IMR-90 (cell line): ENCODE results near the gene SARNP. TPM values are rescaled to one million over a fixed set of nuclear protein-coding genes. Genes with fewer than 3 reads are reported as not detected.

Experiments
- ATAC-seq: fragments of 200-7000 bp; cut with Tn5 transposase; 2 replicates; pipeline ENCODE4 v1.9.1; 2020; ENCODE audit warnings: low read depth, mild to moderate bottlenecking, moderate library complexity
- BruUV-seq: library from RNA; stranded (reverse); fragments of 400-500 nt; replicated peaks from 2 replicates; lab custom pipeline; 2021; lab: Mats Ljungman, UMichigan
- CTCF ChIA-PET: fragments of 300-600 bp; formaldehyde crosslinking; extraction: SDS; loops from one replicate; lab custom pipeline; 2021; ENCODE audit warnings: antibody characterized with exemption; lab: Yijun Ruan, JAX
- POLR2A ChIA-PET: fragments of 300-600 bp; sonication (Branson Sonifier 250); formaldehyde crosslinking; loops from one replicate; lab custom pipeline; 2022; ENCODE audit warnings: antibody characterized with exemption; ENCODE audit not compliant: unreplicated experiment; lab: Charles Lee
- DNase-seq: peaks from one replicate; pipeline ENCODE4 v3.0.0; 2013
- H2AFZ ChIP-seq: replicated peaks from 2 replicates; pipeline ENCODE3; 2013; ENCODE audit warnings: low read length, mild to moderate bottlenecking; ENCODE audit not compliant: poor library complexity
- H2AK5ac ChIP-seq: 2 replicates; pipeline ENCODE4 v1.6.1; 2013; ENCODE audit warnings: low read depth, low read length, inconsistent platforms
- H2AK9ac ChIP-seq: replicated peaks from 2 replicates; pipeline ENCODE3; 2013; ENCODE audit warnings: mild to moderate bottlenecking, low read depth, low read length, moderate library complexity; ENCODE audit not compliant: poor library complexity
- H2BK120ac ChIP-seq: 2 replicates; pipeline ENCODE4 v1.6.1; 2013; ENCODE audit warnings: low read depth, low read length, inconsistent platforms
- H2BK15ac ChIP-seq: 3 replicates; pipeline ENCODE4 v1.6.1; 2013; ENCODE audit warnings: low read depth, low read length, inconsistent platforms
- H2BK20ac ChIP-seq: 2 replicates; pipeline ENCODE4 v1.6.1; 2013; ENCODE audit warnings: low read depth, mild to moderate bottlenecking, inconsistent platforms, low read length, moderate library complexity
- H2BK5ac ChIP-seq: 2 replicates; pipeline ENCODE4 v1.6.1; 2013; ENCODE audit warnings: mild to moderate bottlenecking, low read depth, low read length, inconsistent platforms; ENCODE audit not compliant: poor library complexity, severe bottlenecking
- H3K14ac ChIP-seq: replicated peaks from 2 replicates; pipeline ENCODE4 v1.6.1; 2013; ENCODE audit warnings: low read depth, low read length, inconsistent platforms
- H3K18ac ChIP-seq: 2 replicates; pipeline ENCODE4 v1.6.1; 2013; ENCODE audit warnings: low read depth, low read length, control low read depth
- H3K23ac ChIP-seq: 2 replicates; pipeline ENCODE4 v1.6.1; 2013; ENCODE audit warnings: low read depth, low read length, inconsistent platforms
- H3K27ac ChIP-seq: 2 replicates; pipeline ENCODE4 v1.5.1; 2013; ENCODE audit warnings: mild to moderate bottlenecking, control low read depth, low read length; ENCODE audit not compliant: insufficient read depth
- H3K27me3 ChIP-seq: 2 replicates; pipeline ENCODE4 v1.6.1; 2013; ENCODE audit warnings: low read length; ENCODE audit not compliant: control insufficient read depth, insufficient read depth
- H3K36me3 ChIP-seq: 2 replicates; pipeline ENCODE4 v1.6.1; 2013; ENCODE audit warnings: low read length, mixed read lengths; ENCODE audit not compliant: control insufficient read depth, insufficient read depth
- H3K4ac ChIP-seq: 2 replicates; pipeline ENCODE4 v1.6.1; 2013; ENCODE audit warnings: low read depth, low read length, inconsistent platforms
- H3K4me1 ChIP-seq: 2 replicates; pipeline ENCODE4 v1.6.1; 2013; ENCODE audit warnings: low read length, mixed read lengths; ENCODE audit not compliant: control insufficient read depth, insufficient read depth
- H3K4me2 ChIP-seq: 2 replicates; pipeline ENCODE4 v1.6.1; 2013; ENCODE audit warnings: low read depth, mild to moderate bottlenecking, control low read depth, low read length, moderate library complexity
- H3K4me3 ChIP-seq: 2 replicates; pipeline ENCODE4 v1.5.1; 2013; ENCODE audit warnings: low read depth, mild to moderate bottlenecking, control low read depth, low read length, moderate library complexity; ENCODE audit not compliant: insufficient read depth
- H3K56ac ChIP-seq: 2 replicates; pipeline ENCODE4 v1.6.1; 2013; ENCODE audit warnings: low read length, inconsistent platforms; ENCODE audit not compliant: insufficient read depth; ENCODE audit errors: extremely low read depth
- H3K79me1 ChIP-seq, 2 experiments: 2 replicates each; pipeline ENCODE4 v1.6.1; 2013; ENCODE audit warnings: low read length in 2 of 2, inconsistent platforms in 1 of 2, low read depth in 1 of 2
- H3K9ac ChIP-seq: 2 replicates; pipeline ENCODE4 v1.6.1; 2013; ENCODE audit warnings: low read depth, low read length, control low read depth
- H3K9me1 ChIP-seq: 2 replicates; pipeline ENCODE4 v1.6.1; 2013; ENCODE audit warnings: low read length, inconsistent platforms; ENCODE audit not compliant: insufficient read depth
- H3K9me3 ChIP-seq: 2 replicates; pipeline ENCODE4 v1.6.1; 2013; ENCODE audit warnings: low read length; ENCODE audit not compliant: control insufficient read depth, insufficient read depth
- H4K20me1 ChIP-seq: 2 replicates; pipeline ENCODE4 v1.6.1; 2013; ENCODE audit warnings: low read length, inconsistent platforms; ENCODE audit not compliant: insufficient read depth
- H4K5ac ChIP-seq: 2 replicates; pipeline ENCODE4 v1.6.1; 2013; ENCODE audit warnings: mild to moderate bottlenecking, low read depth, low read length, control low read depth
- H4K8ac ChIP-seq, 2 experiments: 2 replicates each; pipeline ENCODE4 v1.6.1; 2013; ENCODE audit warnings: low read depth in 2 of 2, low read length in 2 of 2, control low read depth in 1 of 2, inconsistent platforms in 1 of 2
- H4K91ac ChIP-seq: 2 replicates; pipeline ENCODE4 v1.6.1; 2013; ENCODE audit warnings: low read depth, low read length, inconsistent platforms; ENCODE audit not compliant: insufficient read depth
- BHLHE40 ChIP-seq: fragments of 150-350 bp; IDR thresholded peaks from 2 replicates; pipeline ENCODE4 v1.6.1; 2016; ENCODE audit warnings: mild to moderate bottlenecking, low read depth, low read length
- CEBPB ChIP-seq: IDR thresholded peaks from 2 replicates; pipeline ENCODE4 v1.6.1; 2012; ENCODE audit warnings: low read depth, low read length, improper control_type of control experiment
- CHD1 ChIP-seq: IDR thresholded peaks from 2 replicates; pipeline ENCODE4 v1.6.1; 2012; ENCODE audit warnings: low read depth, low read length, improper control_type of control experiment
- ELK1 ChIP-seq: fragments of 150-350 bp; IDR thresholded peaks from 2 replicates; pipeline ENCODE4 v1.6.1; 2016; ENCODE audit warnings: low read depth, mild to moderate bottlenecking, low read length, moderate library complexity, borderline replicate concordance
- FOS ChIP-seq: fragments of 150-350 bp; IDR thresholded peaks from 2 replicates; pipeline ENCODE4 v1.6.1; 2016; ENCODE audit warnings: low read depth, low read length
- MAFK ChIP-seq: IDR thresholded peaks from 2 replicates; pipeline ENCODE4 v1.6.1; 2012; ENCODE audit warnings: low read depth, low read length, improper control_type of control experiment
- MAZ ChIP-seq: IDR thresholded peaks from 2 replicates; pipeline ENCODE4 v1.6.1; 2012; ENCODE audit warnings: low read depth, mild to moderate bottlenecking, low read length, improper control_type of control experiment, moderate library complexity, borderline replicate concordance
- MXI1 ChIP-seq: IDR thresholded peaks from 2 replicates; pipeline ENCODE4 v1.6.1; 2012; ENCODE audit warnings: low read depth, mild to moderate bottlenecking, low read length, moderate library complexity, borderline replicate concordance
- NFE2L2 ChIP-seq: fragments of 150-350 bp; IDR thresholded peaks from 2 replicates; pipeline ENCODE4 v1.6.1; 2016; ENCODE audit warnings: low read depth, mild to moderate bottlenecking, low read length
- POLR2A ChIP-seq: IDR thresholded peaks from 2 replicates; pipeline ENCODE4 v1.6.1; 2012; ENCODE audit warnings: mild to moderate bottlenecking, low read depth, low read length
- RAD21 ChIP-seq: IDR thresholded peaks from 2 replicates; pipeline ENCODE4 v1.6.1; 2012; ENCODE audit warnings: low read length, improper control_type of control experiment
- RCOR1 ChIP-seq: IDR thresholded peaks from 2 replicates; pipeline ENCODE4 v1.6.1; 2012; ENCODE audit warnings: mild to moderate bottlenecking, low read length, improper control_type of control experiment; ENCODE audit not compliant: insufficient replicate concordance
- RFX5 ChIP-seq: IDR thresholded peaks from 2 replicates; pipeline ENCODE4 v1.8.0; 2012; ENCODE audit warnings: low read depth, mild to moderate bottlenecking, low read length, moderate library complexity
- SMC3 ChIP-seq: fragments of 150-350 bp; IDR thresholded peaks from 2 replicates; pipeline ENCODE4 v1.6.1; 2016; ENCODE audit warnings: low read depth, mild to moderate bottlenecking, antibody characterized with exemption, low read length, moderate library complexity
- USF2 ChIP-seq: fragments of 150-350 bp; IDR thresholded peaks from 2 replicates; pipeline ENCODE4 v1.6.1; 2017; ENCODE audit warnings: mild to moderate bottlenecking, antibody characterized with exemption, low read length, low read depth
- WGBS, 2 experiments: methylation state at CpG; one replicate each; pipeline versions ENCODE4 v1.1.5 to v1.1.7; 2013; ENCODE audit warnings: missing lambda C conversion rate in 2 of 2; ENCODE audit not compliant: insufficient read length in 1 of 2; ENCODE audit errors: extremely low coverage in 2 of 2; 5-methylcytosine and 5-hydroxymethylcytosine counted together
- dilution Hi-C: fragments of 300-500 bp; cut with HindIII; formaldehyde crosslinking; loops from one replicate; pipeline ENCODE4 v1.14.3; 2018; ENCODE audit warnings: low sequenced_read_pairs; ENCODE audit not compliant: unreplicated experiment
- in situ Hi-C: fragments of 300-500 bp; cut with MboI; formaldehyde crosslinking; loops from 3 replicates; pipeline ENCODE4 v1.14.3; 2019; ENCODE audit warnings: low sequenced_read_pairs, inconsistent platforms, mixed read lengths
- intact Hi-C: fragments of 100-400 bp; cut with micrococcal nuclease; formaldehyde crosslinking; loops from 2 replicates; pipeline ENCODE4 v1.10.0; 2022
- polyA plus RNA-seq, 3 experiments: library from polyadenylated mRNA; depleted of rRNA; stranded (reverse); fragments of >200 nt; gene quantifications; 2 replicates each; pipeline ENCODE4 v1.2.3, GENCODE V29; 2012; ENCODE audit warnings: low replicate concordance in 1 of 3
- total RNA-seq: library from RNA; depleted of rRNA; stranded (reverse); fragments of >200 nt; gene quantifications from 2 replicates; pipeline ENCODE4 v1.2.3, GENCODE V29; 2012
- TF ChIP-seq, protein P1 (sequence below): conservative IDR thresholded peaks from 2 replicates; pipeline ENCODE4 v1.5.1; 2012; ENCODE audit warnings: mild to moderate bottlenecking, low read depth, low read length, improper control_type of control experiment

SARNP gene
- total and polyA plus RNA-seq, 2 of the 4 experiments (the other 2 are of a cell fraction) = 46.8 to 103 TPM

GRCh38 chr12:55727643-55728185, 89.8 kb downstream of the SARNP start:
- peak overlapping the region; percentile 68 for H3K14ac ChIP-seq
- ChIA-PET POLR2A (no interaction called here), CTCF (no interaction called here)
- in situ Hi-C loops = no loop called here
- BruUV-seq = no TSS peak
- peak overlapping the region; percentile 2; the same call in 1 of the 2 replicates for H4K5ac ChIP-seq
- peak overlapping the region; percentile 98 for H3K27ac ChIP-seq
- WGBS, 2 experiments = no CpG with 5 or more reads among the region's 9 CpGs
- peaks cover 10 to 76% of the 10 kb centered on the region in 2 experiments for H3K79me1 ChIP-seq
- peaks cover 44% of the 10 kb centered on the region for H3K36me3 ChIP-seq
- peak overlapping the region; percentile 94 for H3K9ac ChIP-seq
- peak; percentile 46; the same call in 1 of the 2 replicates for TF ChIP-seq CEBPB
- TF ChIP-seq ELK1 = no peak
- 0 out of 2 replicates have a peak, but pooled peaks have one; percentile 20 for TF ChIP-seq MAZ
- TF ChIP-seq NFE2L2 = no peak
- no peak for TF ChIP-seq MAFK
- TF ChIP-seq MXI1 = no peak
- TF ChIP-seq RFX5 = no peak
- no peak for TF ChIP-seq RCOR1
- TF ChIP-seq POLR2A = peak; percentile 57
- TF ChIP-seq RAD21 = no peak
- TF ChIP-seq BHLHE40 = peak; percentile 28; the same call in 1 of the 2 replicates
- TF ChIP-seq, protein P1, sequence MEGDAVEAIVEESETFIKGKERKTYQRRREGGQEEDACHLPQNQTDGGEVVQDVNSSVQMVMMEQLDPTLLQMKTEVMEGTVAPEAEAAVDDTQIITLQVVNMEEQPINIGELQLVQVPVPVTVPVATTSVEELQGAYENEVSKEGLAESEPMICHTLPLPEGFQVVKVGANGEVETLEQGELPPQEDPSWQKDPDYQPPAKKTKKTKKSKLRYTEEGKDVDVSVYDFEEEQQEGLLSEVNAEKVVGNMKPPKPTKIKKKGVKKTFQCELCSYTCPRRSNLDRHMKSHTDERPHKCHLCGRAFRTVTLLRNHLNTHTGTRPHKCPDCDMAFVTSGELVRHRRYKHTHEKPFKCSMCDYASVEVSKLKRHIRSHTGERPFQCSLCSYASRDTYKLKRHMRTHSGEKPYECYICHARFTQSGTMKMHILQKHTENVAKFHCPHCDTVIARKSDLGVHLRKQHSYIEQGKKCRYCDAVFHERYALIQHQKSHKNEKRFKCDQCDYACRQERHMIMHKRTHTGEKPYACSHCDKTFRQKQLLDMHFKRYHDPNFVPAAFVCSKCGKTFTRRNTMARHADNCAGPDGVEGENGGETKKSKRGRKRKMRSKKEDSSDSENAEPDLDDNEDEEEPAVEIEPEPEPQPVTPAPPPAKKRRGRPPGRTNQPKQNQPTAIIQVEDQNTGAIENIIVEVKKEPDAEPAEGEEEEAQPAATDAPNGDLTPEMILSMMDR = no peak
- TF ChIP-seq FOS = no peak
- no peak; the same call in none of the 2 replicates for TF ChIP-seq CHD1
- no peak for TF ChIP-seq SMC3
- TF ChIP-seq USF2 = no peak
- intact Hi-C loops = no loop called here
- peaks cover 8% of the 10 kb centered on the region for H3K4me1 ChIP-seq
- no peaks in the 10 kb centered on the region for H3K9me3 ChIP-seq
- peak overlapping the region; percentile 80 for H3K56ac ChIP-seq
- H2AK5ac ChIP-seq = peak overlapping the region; percentile 96
- H2BK5ac ChIP-seq = peak overlapping the region; percentile 94
- peak overlapping the region; percentile 90 for H3K4me3 ChIP-seq
- H2BK120ac ChIP-seq = peak overlapping the region; percentile 64
- no peaks in the 10 kb centered on the region for H3K27me3 ChIP-seq
- ATAC-seq (peak; percentile 2), DNase-seq (peak; percentile 61)
- H3K4ac ChIP-seq = peak overlapping the region; percentile 59
- H3K4me2 ChIP-seq = peak overlapping the region; percentile 94
- H2AK9ac ChIP-seq = peak overlapping the region; percentile 92
- H3K9me1 ChIP-seq = no peaks in the 10 kb centered on the region
- H2AFZ ChIP-seq = peak overlapping the region; percentile 24
- peak overlapping the region; percentile 76 for H4K91ac ChIP-seq
- peak overlapping the region; percentile 22 to 85 for H4K8ac ChIP-seq
- dilution Hi-C loops = no loop called here
- H2BK15ac ChIP-seq = no peak overlapping the region
- peak overlapping the region; percentile 50 for H3K18ac ChIP-seq
- H4K20me1 ChIP-seq = peaks cover 60% of the 10 kb centered on the region
- no peak overlapping the region for H2BK20ac ChIP-seq
- peak overlapping the region; percentile 40 for H3K23ac ChIP-seq
